ENCODE data around the gene SOCS1. TPM values are rescaled to one million over a fixed set of nuclear protein-coding genes. Genes with fewer than 3 reads are reported as not detected.

The SOCS1 gene
- total and polyA plus RNA-seq, 2 of the 8 experiments (the other 6 are each of a cell fraction or from before 2014, with no cell fraction given): 21.0 to 48.9 TPM

DNA sequence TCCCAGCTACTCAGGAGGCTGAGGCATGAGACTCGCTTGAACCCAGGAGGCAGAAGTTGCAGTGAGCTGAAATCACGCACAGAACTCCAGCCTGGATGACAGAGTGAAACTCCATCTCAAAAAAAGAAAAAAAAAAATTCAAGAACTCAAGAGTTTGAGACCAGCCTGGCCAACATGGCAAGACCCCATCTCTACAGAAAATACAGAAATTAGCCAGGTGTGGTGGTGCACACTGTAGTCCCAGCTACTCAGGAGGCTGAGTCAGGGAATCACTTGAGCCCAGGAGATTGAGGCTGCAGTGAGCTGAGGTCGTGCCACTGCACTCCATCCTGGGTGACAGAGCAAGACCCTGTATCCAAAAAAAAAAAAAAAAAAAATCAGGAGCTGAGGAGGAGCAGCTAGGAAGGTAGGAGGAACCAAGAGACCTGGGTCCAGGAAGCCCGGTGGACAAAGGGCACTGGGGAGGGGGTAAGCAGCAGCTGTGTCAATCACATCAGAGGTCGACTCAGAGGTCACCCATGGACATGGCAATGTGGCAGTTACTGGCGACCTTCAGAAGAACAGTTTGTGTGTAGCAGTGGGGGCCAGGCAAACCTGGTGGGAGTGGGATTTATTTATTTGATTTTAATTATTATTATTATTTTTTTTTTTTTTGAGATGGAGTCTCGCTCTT, 36.2 kb upstream of the SOCS1 start:
- H2BK12ac ChIP-seq (ENCODE audit: low read depth, low read length): no peak overlapping the region
- peaks cover 0 to 11% (median 2%) of the 10 kb centered on the region in 4 experiments; a peak in 5 of 7 replicates for H3K4me1 ChIP-seq (replicated peaks in 1 of 4; ENCODE audit: control insufficient read depth in 3 of 4, insufficient read depth in 4 of 4, low read length in 3 of 4)
- no peaks in the 10 kb centered on the region for H3K79me2 ChIP-seq (ENCODE audit: control insufficient read depth in 1 of 2, insufficient read depth in 2 of 2, low read length in 2 of 2)
- no peak overlapping the region for H4K91ac ChIP-seq (replicated peaks; ENCODE audit: insufficient read length, low read length)
- no peak for TF ChIP-seq CBX8 (IDR thresholded peaks at IDR 0.05; ENCODE audit: borderline replicate concordance, low read depth, low read length)
- TF ChIP-seq TBP (IDR thresholded peaks at IDR 0.05; ENCODE audit: low read depth, low read length): no peak
- TF ChIP-seq SIN3A (conservative IDR thresholded peaks at IDR 0.05 in 1 of 2, IDR thresholded peaks at IDR 0.05 in 1 of 2; ENCODE audit: low read depth in 1 of 2, low read length in 2 of 2): no peak
- H3K36me3 ChIP-seq (ENCODE audit: control insufficient read depth in 2 of 4, insufficient read depth in 4 of 4, low read length in 3 of 4): no peaks in the 10 kb centered on the region
- H2BK120ac ChIP-seq (replicated peaks; ENCODE audit: low read depth, low read length): no peak overlapping the region
- DNase-seq (ENCODE audit: low read depth in 1 of 2, low spot score in 2 of 2): no peak
- H4K8ac ChIP-seq (ENCODE audit: extremely low read depth, insufficient read depth, low read length): no peak overlapping the region
- WGBS, 2 experiments (ENCODE audit: extremely low coverage in 1 of 2, insufficient coverage in 1 of 2, insufficient read length in 1 of 2, insufficient replicate concordance in 2 of 2, low coverage in 1 of 2, low lambda C conversion rate in 2 of 2, missing lambda C conversion rate in 1 of 2): 93% methylated on average over 7 of the region's 7 CpGs; no CpG with 5 or more reads in 1 of the 2 experiments
- no peak overlapping the region for H3K4me3 ChIP-seq (ENCODE audit: extremely low read depth in 1 of 4, insufficient read depth in 2 of 4, low read depth in 3 of 4, low read length in 4 of 4)
- H3K23me2 ChIP-seq (ENCODE audit: low read depth, low read length): no peaks in the 10 kb centered on the region
- no peaks in the 10 kb centered on the region for H3K9me3 ChIP-seq (ENCODE audit: insufficient read depth in 2 of 2, low read depth in 1 of 2, low read length in 1 of 2)
- H3K18ac ChIP-seq (ENCODE audit: extremely low read depth, low read length): peak overlapping the region; percentile 32; the same call in 1 of the 2 replicates
- 0 out of 2 replicates have a peak overlapping the region, but pooled peaks have one; percentile 53 for H2AK5ac ChIP-seq (ENCODE audit: low read depth, low read length)
- no peak overlapping the region for H3K14ac ChIP-seq (ENCODE audit: insufficient read length)
- POLR2A ChIA-PET (ENCODE audit: partially characterized antibody): interaction anchor here (1.1 to 2.1 kb wide), 4 partner anchors 9 to 80 kb away, joined by 5 to 9 read pairs (median 5); partner anchors contain the start of gene SOCS1
- no peak overlapping the region for H3K23ac ChIP-seq (ENCODE audit: insufficient read length)
- H2BK5ac ChIP-seq (ENCODE audit: low read depth, low read length): 0 out of 2 replicates have a peak overlapping the region, but pooled peaks have one; percentile 10
- peaks cover 0 to 2% (median 1%) of the 10 kb centered on the region in 4 experiments; a peak in 1 of 7 replicates for H3K27me3 ChIP-seq (replicated peaks in 1 of 4; ENCODE audit: control insufficient read depth in 3 of 4, extremely low read depth in 1 of 4, insufficient read depth in 3 of 4, low read length in 3 of 4)
- H3K4me2 ChIP-seq (ENCODE audit: insufficient read depth in 1 of 2, low read depth in 2 of 2, low read length in 2 of 2): no peak overlapping the region
- no peak overlapping the region for H3K56ac ChIP-seq (replicated peaks; ENCODE audit: insufficient read length, low read depth, low read length)
- no peak overlapping the region for H3K9ac ChIP-seq (replicated peaks in 1 of 4; ENCODE audit: extremely low read depth in 1 of 4, low read depth in 3 of 4, low read length in 3 of 4)
- no peak overlapping the region for H2BK15ac ChIP-seq (ENCODE audit: low read length)
- H3K79me1 ChIP-seq (ENCODE audit: low read depth, low read length): no peaks in the 10 kb centered on the region
- CTCF ChIA-PET (ENCODE audit: partially characterized antibody): interaction anchor here (0.6 to 2.4 kb wide), 7 partner anchors 11 to 100 kb away, joined by 3 to 7 read pairs (median 3); partner anchors contain the start of gene SOCS1
- H4K5ac ChIP-seq (ENCODE audit: insufficient read length, low read depth, low read length): no peak overlapping the region
- no peak overlapping the region for H3K4ac ChIP-seq (replicated peaks; ENCODE audit: insufficient read length, low read depth, low read length)
- no peak overlapping the region for H3K27ac ChIP-seq (ENCODE audit: low read depth, low read length)
- H2AFZ ChIP-seq (ENCODE audit: low read length): no peak overlapping the region
- no peaks in the 10 kb centered on the region for H4K20me1 ChIP-seq (replicated peaks in 1 of 2; ENCODE audit: control insufficient read depth in 1 of 2, insufficient read depth in 2 of 2, low read length in 2 of 2)
- H2BK20ac ChIP-seq (ENCODE audit: low read length): no peak overlapping the region
- FAIRE-seq: no peak

Data from H1 (cell line).